Gastrocnemius medialis (tissue), 4 donors: ENCODE data around the gene RIN3. TPM values are rescaled to one million over a fixed set of nuclear protein-coding genes. Genes with fewer than 3 reads are reported as not detected.

ENCODE experiments used
- ATAC-seq, 2 donors: fragments of 150-250 bp; one replicate each; pipeline ENCODE4 v1.9.1; 2016
- DNase-seq, 2 donors: peaks; one replicate each; pipeline ENCODE4 v3.0.0-alpha.2; 2019
- H3K27ac ChIP-seq, 4 donors: fragments of 200-600 bp; sonication (generic); 1 replicate in 1 of 4; 2 replicates in 3 of 4; pipeline ENCODE4 v1.5.1; 2016 to 2018; ENCODE audit warnings: mild to moderate bottlenecking in 2 of 4, moderate library complexity in 1 of 4
- H3K27me3 ChIP-seq, 3 donors: fragments of 200-600 bp; sonication (generic) in 2 of 3; 1 replicate in 1 of 3; 2 replicates in 2 of 3; pipeline versions ENCODE4 v1.5.1 to v1.6.0; 2016 to 2019; ENCODE audit warnings: mild to moderate bottlenecking in 1 of 3, moderate library complexity in 1 of 3
- H3K36me3 ChIP-seq, 2 donors: fragments of 200-600 bp; sonication (generic) in 1 of 2; one replicate each; pipeline ENCODE4 v1.5.1; 2017 to 2018
- H3K4me1 ChIP-seq, 2 donors: fragments of 200-600 bp; sonication (generic) in 1 of 2; one replicate each; pipeline ENCODE4 v1.5.1; 2016 to 2017; ENCODE audit warnings: mild to moderate bottlenecking in 2 of 2
- H3K4me3 ChIP-seq, 4 donors: fragments of 200-600 bp; sonication (generic) in 3 of 4; 1 replicate in 1 of 4; 2 replicates in 3 of 4; pipeline ENCODE4 v1.5.1; 2016 to 2019; ENCODE audit warnings: mild to moderate bottlenecking in 2 of 4
- H3K9me3 ChIP-seq, 3 donors: fragments of 200-600 bp; sonication (generic) in 2 of 3; 1 replicate in 1 of 3; 2 replicates in 2 of 3; pipeline ENCODE4 v1.5.1; 2016 to 2019
- CTCF ChIP-seq, 5 experiments: fragments of 450-650 bp in 3 of 5; fragments of 200-600 bp in 2 of 5; sonication (generic) in 2 of 5; IDR thresholded peaks in 4 of 5; conservative IDR thresholded peaks in 1 of 5; 1 replicate in 4 of 5; 2 replicates in 1 of 5; pipeline ENCODE4 v1.5.1; 2016 to 2019; ENCODE audit warnings: antibody characterized with exemption in 5 of 5, mild to moderate bottlenecking in 3 of 5, moderate library complexity in 3 of 5
- POLR2A ChIP-seq, 2 donors: fragments of 450-650 bp; IDR thresholded peaks; one replicate each; pipeline ENCODE4 v1.6.1; 2017; ENCODE audit warnings: antibody characterized with exemption in 2 of 2, mild to moderate bottlenecking in 2 of 2, moderate library complexity in 2 of 2
- in situ Hi-C, 4 donors: fragments of 200-750 bp; cut with MboI; loops; one replicate each; pipeline versions ENCODE4 v1.15.0 to v1.8.0; 2017; ENCODE audit warnings: low sequenced_read_pairs in 4 of 4
- intact Hi-C: fragments of 100-400 bp; cut with DNase I; formaldehyde crosslinking; loops from one replicate; pipeline ENCODE4 v1.15.1; 2023; ENCODE audit warnings: low total_unique reads
- total RNA-seq, 4 donors: library from RNA; depleted of rRNA; stranded (reverse); fragments of >200 nt; gene quantifications; one replicate each; pipeline versions ENCODE4 v1.1.0 to v1.2.3, GENCODE V29; 2016

RIN3 gene
- total RNA-seq, 4 donors from 2014 or later, result 2.1 to 3.7 (median 2.6) TPM

GRCh38 chr14:92552066-92552465 is 38.5 kb downstream of the RIN3 start:
- intact Hi-C loops (no loop called here), in situ Hi-C loops (no loop called here)
- Histone ChIP-seq H3K9me3 (no peaks in the 10 kb centered on the region), H3K27me3 (no peaks in the 10 kb centered on the region), H3K4me3 (no peak overlapping the region), H3K4me1 (peaks cover 0 to 8% of the 10 kb centered on the region in 2 donors), H3K36me3 (no peaks in the 10 kb centered on the region), H3K27ac (no peak overlapping the region)
- no peak for DNase-seq
- TF ChIP-seq CTCF (IDR thresholded peaks at IDR 0.05 in 4 of 5, conservative IDR thresholded peaks at IDR 0.05 in 1 of 5), result no peak
- no peak for TF ChIP-seq POLR2A (IDR thresholded peaks at IDR 0.05)
- ATAC-seq, result no peak

- in situ Hi-C loops (no loop called here), intact Hi-C loops (no loop called here)
- ATAC-seq, result no peak
- no peak for TF ChIP-seq CTCF (IDR thresholded peaks at IDR 0.05 in 4 of 5, conservative IDR thresholded peaks at IDR 0.05 in 1 of 5)
- no peak for TF ChIP-seq POLR2A (IDR thresholded peaks at IDR 0.05)
- H3K36me3 ChIP-seq, result no peaks in the 10 kb centered on the region
- peaks cover 0 to 8% of the 10 kb centered on the region in 2 donors for H3K4me1 ChIP-seq
- H3K27ac ChIP-seq, result no peak overlapping the region
- no peaks in the 10 kb centered on the region for H3K27me3 ChIP-seq
- H3K4me3 ChIP-seq, result no peak overlapping the region
- no peak for DNase-seq
- H3K9me3 ChIP-seq, result no peaks in the 10 kb centered on the region
These were observed 39.9 kb downstream of the RIN3 start for GRCh38 chr14:92553438-92553837.

- Histone ChIP-seq H3K4me3 (no peak overlapping the region), H3K9me3 (no peaks in the 10 kb centered on the region), H3K36me3 (no peaks in the 10 kb centered on the region), H3K27me3 (no peaks in the 10 kb centered on the region), H3K27ac (no peak overlapping the region), H3K4me1 (no peaks in the 10 kb centered on the region)
- no peak for TF ChIP-seq CTCF (IDR thresholded peaks at IDR 0.05 in 4 of 5, conservative IDR thresholded peaks at IDR 0.05 in 1 of 5)
- TF ChIP-seq POLR2A (IDR thresholded peaks at IDR 0.05), result no peak
- no peak for ATAC-seq
- DNase-seq, result no peak
- intact Hi-C loops (no loop called here), in situ Hi-C loops (no loop called here)
These were observed 42.0 kb downstream of the RIN3 start for GRCh38 chr14:92555465-92556111.

- ATAC-seq, result no peak
- H3K27ac ChIP-seq, result no peak overlapping the region
- no peaks in the 10 kb centered on the region for H3K9me3 ChIP-seq
- H3K36me3 ChIP-seq, result no peaks in the 10 kb centered on the region
- in situ Hi-C loops (no loop called here), intact Hi-C loops (no loop called here)
- TF ChIP-seq POLR2A (IDR thresholded peaks at IDR 0.05) (no peak), CTCF (IDR thresholded peaks at IDR 0.05 in 4 of 5, conservative IDR thresholded peaks at IDR 0.05 in 1 of 5) (no peak)
- no peak for DNase-seq
- H3K27me3 ChIP-seq, result no peaks in the 10 kb centered on the region
- no peak overlapping the region for H3K4me3 ChIP-seq
- no peaks in the 10 kb centered on the region for H3K4me1 ChIP-seq
These were observed 42.7 kb downstream of the RIN3 start for GRCh38 chr14:92556255-92556741.
